ENCODE results near the gene NIP7. TPM values are rescaled to one million over a fixed set of nuclear protein-coding genes. Genes with fewer than 3 reads are reported as not detected.

Gene NIP7
- total RNA-seq, 4 donors from 2014 or later = 8.2 to 17.1 (median 11.7) TPM

DNA sequence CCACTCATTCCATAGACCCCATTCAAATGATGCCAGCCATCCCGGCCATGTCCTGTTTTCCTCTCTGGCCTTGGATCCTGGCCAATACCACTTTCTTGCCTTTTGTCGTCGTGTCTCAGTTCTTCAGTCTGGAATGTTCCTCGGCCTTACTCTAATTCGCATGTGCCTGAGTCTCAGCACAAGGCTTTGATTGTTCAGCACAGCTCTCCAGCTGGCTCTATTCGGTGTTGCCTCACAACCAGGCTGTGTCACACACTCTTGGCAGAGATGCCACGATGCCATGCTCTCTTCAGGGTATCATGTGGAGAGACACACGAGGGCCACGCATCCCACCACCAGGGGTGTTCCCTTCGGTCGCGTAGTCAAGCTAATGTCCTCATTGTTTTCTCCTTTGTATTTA lies 30.3 kb upstream of the NIP7 start:
- no peak overlapping the region for H3K4me3 ChIP-seq
- DNase-seq (ENCODE audit: low spot score in 2 of 2) = peak in 1 of 2 donors; percentile 29
- peak overlapping the region; percentile 44 to 91 (median 72) for H3K27ac ChIP-seq
- H3K27me3 ChIP-seq = no peaks in the 10 kb centered on the region
- peaks cover 3 to 31% (median 19%) of the 10 kb centered on the region in 4 donors for H3K4me1 ChIP-seq
- H3K36me3 ChIP-seq = peaks cover 0 to 19% (median 0%) of the 10 kb centered on the region in 3 donors
- no peaks in the 10 kb centered on the region for H3K9me3 ChIP-seq
- 46 to 49% methylated on average over 12 of the region's 12 CpGs for WGBS, 2 donors
- peak; percentile 45 to 89 for TF ChIP-seq EP300 (IDR thresholded peaks at IDR 0.05)
- TF ChIP-seq, protein P1, sequence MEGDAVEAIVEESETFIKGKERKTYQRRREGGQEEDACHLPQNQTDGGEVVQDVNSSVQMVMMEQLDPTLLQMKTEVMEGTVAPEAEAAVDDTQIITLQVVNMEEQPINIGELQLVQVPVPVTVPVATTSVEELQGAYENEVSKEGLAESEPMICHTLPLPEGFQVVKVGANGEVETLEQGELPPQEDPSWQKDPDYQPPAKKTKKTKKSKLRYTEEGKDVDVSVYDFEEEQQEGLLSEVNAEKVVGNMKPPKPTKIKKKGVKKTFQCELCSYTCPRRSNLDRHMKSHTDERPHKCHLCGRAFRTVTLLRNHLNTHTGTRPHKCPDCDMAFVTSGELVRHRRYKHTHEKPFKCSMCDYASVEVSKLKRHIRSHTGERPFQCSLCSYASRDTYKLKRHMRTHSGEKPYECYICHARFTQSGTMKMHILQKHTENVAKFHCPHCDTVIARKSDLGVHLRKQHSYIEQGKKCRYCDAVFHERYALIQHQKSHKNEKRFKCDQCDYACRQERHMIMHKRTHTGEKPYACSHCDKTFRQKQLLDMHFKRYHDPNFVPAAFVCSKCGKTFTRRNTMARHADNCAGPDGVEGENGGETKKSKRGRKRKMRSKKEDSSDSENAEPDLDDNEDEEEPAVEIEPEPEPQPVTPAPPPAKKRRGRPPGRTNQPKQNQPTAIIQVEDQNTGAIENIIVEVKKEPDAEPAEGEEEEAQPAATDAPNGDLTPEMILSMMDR (IDR thresholded peaks at IDR 0.05) = no peak

DNA sequence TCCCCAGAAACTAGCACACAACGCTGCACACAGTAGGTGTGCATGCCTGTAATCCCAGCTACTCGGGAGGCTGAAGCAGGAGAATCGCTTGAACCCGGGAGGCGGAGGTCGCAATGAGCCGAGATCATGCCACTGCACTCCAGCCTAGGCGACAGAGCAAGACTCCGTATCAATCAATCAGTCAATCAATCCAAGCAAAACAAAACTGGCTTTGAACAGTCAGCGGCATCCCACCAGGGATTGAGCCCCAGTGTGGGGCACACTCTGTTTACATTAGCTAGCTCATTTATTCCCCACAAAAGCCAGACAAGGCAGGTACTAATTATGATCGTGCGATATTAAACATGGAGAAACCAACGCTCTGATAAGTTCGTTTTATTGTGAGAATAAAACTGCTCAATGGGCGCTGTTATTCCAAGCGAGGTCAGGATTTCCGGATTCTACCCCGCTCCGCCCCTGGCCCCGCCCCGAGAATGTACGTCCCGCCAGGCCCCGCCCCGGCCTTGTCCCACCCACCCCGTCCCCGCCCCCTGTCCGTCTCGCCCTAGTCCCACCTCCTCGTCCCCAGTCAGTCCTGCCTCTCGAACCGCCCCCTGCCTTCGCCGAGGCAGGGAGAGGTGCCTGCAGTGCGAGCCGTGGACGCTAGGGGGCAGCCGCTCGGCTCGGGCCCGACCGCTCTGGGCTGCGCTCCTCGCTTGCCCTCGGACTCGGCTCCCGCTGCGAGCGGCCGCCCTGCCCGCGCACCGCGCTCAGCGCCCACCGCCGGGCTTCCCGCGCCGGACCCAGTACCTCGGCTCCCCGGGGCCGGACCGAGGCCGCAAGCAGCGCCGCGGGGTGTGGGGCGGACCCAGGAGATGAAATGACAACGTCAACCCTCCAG lies 28.7 kb upstream of the NIP7 start, which contains the start of gene VPS4A:
Gene VPS4A, plus strand, starts transcription at position 698 of the 880 bp plus-strand sequence. Its CDS starts 162 bp downstream, at position 860.
- Histone ChIP-seq H3K9me3 (no peaks in the 10 kb centered on the region), H3K4me1 (peaks cover 3 to 47% (median 24%) of the 10 kb centered on the region in 4 donors), H3K27ac (peak within 1 kb of the TSS; percentile 59 to 93 (median 88)), H3K27me3 (no peaks in the 10 kb centered on the region), H3K4me3 (peak within 1 kb of the TSS; percentile 60 to 90 (median 84)), H3K36me3 (peaks cover 0 to 29% (median 2%) of the 10 kb centered on the region in 3 donors)
- peak; percentile 91 to 95 for DNase-seq (ENCODE audit: low spot score in 2 of 2)
- peak in 1 of 2 donors; percentile 61 for TF ChIP-seq EP300 (IDR thresholded peaks at IDR 0.05)
- TF ChIP-seq POLR2A (IDR thresholded peaks at IDR 0.05) = peak; percentile 21 to 62
- TF ChIP-seq, protein P1 (IDR thresholded peaks at IDR 0.05) = peak; percentile 93 to 99 (median 97)
- WGBS, 2 donors = 14 to 16% methylated on average over 41 of the region's 70 CpGs

- WGBS, 2 donors = 2 to 3% methylated on average over 29 to 42 of the region's 59 CpGs
- DNase-seq (ENCODE audit: low spot score in 2 of 2) = no peak
- Histone ChIP-seq H3K36me3 (peaks cover 0 to 38% (median 11%) of the 10 kb centered on the region in 3 donors), H3K4me3 (peak overlapping the region; percentile 60 to 90 (median 84)), H3K4me1 (peaks cover 3 to 48% (median 24%) of the 10 kb centered on the region in 4 donors), H3K27me3 (no peaks in the 10 kb centered on the region), H3K27ac (peak overlapping the region; percentile 59 to 93 (median 86)), H3K9me3 (no peaks in the 10 kb centered on the region)
- TF ChIP-seq, protein P1 (IDR thresholded peaks at IDR 0.05) = peak in 1 of 5 experiments; percentile 60
- TF ChIP-seq EP300 (IDR thresholded peaks at IDR 0.05) = no peak
These were observed 27.8 kb upstream of the NIP7 start for GRCh38 chr16:69311533-69312387.

DNA sequence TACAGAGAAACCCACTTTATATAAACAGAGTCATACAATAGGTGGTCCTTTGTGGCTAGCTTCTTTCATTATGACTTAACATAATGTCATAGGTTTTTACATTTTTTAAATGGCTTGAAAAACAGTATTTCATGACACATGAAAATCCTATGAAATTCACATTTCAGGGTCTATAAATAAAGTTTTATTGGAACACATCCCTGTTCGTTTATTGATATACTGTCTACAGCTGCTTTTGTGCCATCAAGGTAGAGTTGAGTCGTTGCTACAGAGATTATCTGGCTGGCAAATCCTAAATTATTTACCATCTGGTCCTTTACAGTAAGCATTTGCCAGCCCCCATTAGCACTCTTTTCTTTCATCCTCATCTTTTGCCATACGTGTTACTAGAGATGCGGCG lies 26.1 kb upstream of the NIP7 start:
- TF ChIP-seq EP300 (IDR thresholded peaks at IDR 0.05) (no peak), POLR2A (IDR thresholded peaks at IDR 0.05) (no peak)
- TF ChIP-seq, protein P1 (IDR thresholded peaks at IDR 0.05) = no peak
- WGBS, 2 donors = 93 to 94% methylated on average over 5 of the region's 5 CpGs

More for the DNA sequence above, 26.1 kb upstream of the NIP7 start:
- H3K36me3 ChIP-seq = peaks cover 0 to 55% (median 21%) of the 10 kb centered on the region in 3 donors
- no peak overlapping the region for H3K4me3 ChIP-seq
- no peak overlapping the region for H3K27ac ChIP-seq
- no peaks in the 10 kb centered on the region for H3K9me3 ChIP-seq
- peaks cover 3 to 48% (median 21%) of the 10 kb centered on the region in 4 donors for H3K4me1 ChIP-seq
- DNase-seq (ENCODE audit: low spot score in 2 of 2) = no peak
- no peaks in the 10 kb centered on the region for H3K27me3 ChIP-seq
